D721Med (cell line): Measurements from ENCODE around the gene AKAP8.

Source experiments
- DNase-seq: peaks from one replicate; pipeline ENCODE4 v3.0.0; 2011; ENCODE audit warnings: low spot score; ENCODE audit not compliant: insufficient read length
- FAIRE-seq: peaks from 2 replicates; lab custom pipeline; 2011; peaks lifted over from hg19 to GRCh38; lab: Jason Lieb, UNC
- CTCF ChIP-seq: IDR thresholded peaks from 2 replicates; pipeline ENCODE4 v1.5.1; 2012; ENCODE audit warnings: mild to moderate bottlenecking, control low read depth; ENCODE audit not compliant: insufficient read depth; ENCODE audit errors: missing control alignments

AKAP8 gene

GRCh38 chr19:15373644-15374043 is 5.9 kb downstream of the AKAP8 start:
- no peak for TF ChIP-seq CTCF
- FAIRE-seq (no peak), DNase-seq (no peak)

- FAIRE-seq: no peak
- no peak for TF ChIP-seq CTCF
- no peak for DNase-seq
These were observed 6.7 kb downstream of the AKAP8 start for GRCh38 chr19:15372891-15373301.

- DNase-seq (no peak), FAIRE-seq (no peak)
- TF ChIP-seq CTCF: no peak
These were observed 7.1 kb downstream of the AKAP8 start for GRCh38 chr19:15372470-15372869.

- TF ChIP-seq CTCF: no peak
- no peak for DNase-seq
- FAIRE-seq: no peak
These were observed 7.7 kb downstream of the AKAP8 start for GRCh38 chr19:15371786-15372380.

- no peak for TF ChIP-seq CTCF
- no peak for FAIRE-seq
- DNase-seq: no peak
These were observed 8.5 kb downstream of the AKAP8 start for GRCh38 chr19:15371119-15371518.

- no peak for FAIRE-seq
These were observed 10.0 kb downstream of the AKAP8 start for GRCh38 chr19:15369594-15369891.

More at GRCh38 chr19:15369594-15369891, 10.0 kb downstream of the AKAP8 start:
- no peak for DNase-seq
- TF ChIP-seq CTCF: no peak
